ENCODE data around the gene SERINC4.

DNA sequence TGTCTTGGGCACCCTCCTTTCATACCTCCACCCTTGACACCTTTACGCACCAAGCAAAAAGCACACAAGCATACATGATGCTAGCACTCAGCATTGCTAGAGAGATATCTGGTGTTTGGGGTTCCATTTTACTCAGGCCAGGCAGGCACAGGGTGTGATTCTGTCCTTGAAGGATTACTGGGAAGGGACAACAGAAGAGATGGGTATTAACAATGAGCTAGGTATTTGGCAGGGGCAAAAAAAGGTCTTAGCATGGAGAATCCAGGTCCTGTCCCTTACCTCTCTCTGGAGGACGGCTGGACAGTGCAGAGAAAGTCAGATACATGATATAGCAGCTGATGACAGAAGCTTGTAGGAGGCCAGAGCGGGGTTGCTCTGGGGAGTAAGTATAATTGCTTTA lies 3.5 kb downstream of the SERINC4 start:
- TF ChIP-seq POLR2A (IDR thresholded peaks at IDR 0.05; ENCODE audit: low read length), result no peak
- no peak for TF ChIP-seq GATA1 (IDR thresholded peaks at IDR 0.05; ENCODE audit: low read depth, low read length)
